Liver (tissue), 9 donors: ENCODE data around the gene RTN4IP1. TPM values are rescaled to one million over a fixed set of nuclear protein-coding genes. Genes with fewer than 3 reads are reported as not detected.
"Not testable (repeated sequence)": the region's sequence is repeated elsewhere in the genome, so short reads cannot be mapped to it uniquely, and the experiment has no call there.

ENCODE experiments used
- DNase-seq: peaks from one replicate; pipeline ENCODE4 v3.0.0-alpha.2; 2017; ENCODE audit warnings: low spot score
- H3K27ac ChIP-seq, 2 donors: one replicate each; pipeline ENCODE4 v1.7.0; 2013; ENCODE audit warnings: inconsistent platforms in 2 of 2, low read length in 2 of 2, control low read depth in 1 of 2, low read depth in 1 of 2, mild to moderate bottlenecking in 1 of 2
- H3K27me3 ChIP-seq, 4 donors: one replicate each; pipeline versions ENCODE4 v1.6.1 to v1.7.0; 2013; ENCODE audit warnings: low read length in 3 of 4, inconsistent platforms in 1 of 4, mild to moderate bottlenecking in 1 of 4, moderate library complexity in 1 of 4; ENCODE audit not compliant: control insufficient read depth in 4 of 4, insufficient read depth in 4 of 4
- H3K36me3 ChIP-seq, 4 donors: one replicate each; pipeline versions ENCODE4 v1.6.1 to v1.7.0; 2013; ENCODE audit warnings: low read length in 3 of 4, mild to moderate bottlenecking in 3 of 4, low read depth in 1 of 4, moderate library complexity in 1 of 4; ENCODE audit not compliant: control insufficient read depth in 4 of 4, insufficient read depth in 3 of 4
- H3K4me1 ChIP-seq, 4 donors: one replicate each; pipeline versions ENCODE4 v1.6.1 to v1.7.0; 2013; ENCODE audit warnings: low read length in 3 of 4, mild to moderate bottlenecking in 3 of 4, moderate library complexity in 1 of 4; ENCODE audit not compliant: control insufficient read depth in 4 of 4, insufficient read depth in 4 of 4
- H3K4me3 ChIP-seq, 3 donors: one replicate each; pipeline versions ENCODE4 v1.6.1 to v1.7.0; 2013; ENCODE audit warnings: low read length in 3 of 3, control low read depth in 1 of 3, low read depth in 1 of 3, mild to moderate bottlenecking in 1 of 3
- H3K9ac ChIP-seq, 2 donors: one replicate each; pipeline ENCODE4 v1.7.0; 2013; ENCODE audit warnings: low read length in 2 of 2, mild to moderate bottlenecking in 2 of 2, moderate library complexity in 2 of 2, control low read depth in 1 of 2, low read depth in 1 of 2
- H3K9me3 ChIP-seq, 4 donors: one replicate each; pipeline versions ENCODE4 v1.6.1 to v1.7.0; 2013; ENCODE audit warnings: low read length in 3 of 4; ENCODE audit not compliant: control insufficient read depth in 4 of 4
- ATF3 ChIP-seq: IDR thresholded peaks from 2 replicates; pipeline ENCODE4 v1.6.1; 2016; ENCODE audit warnings: antibody characterized with exemption
- CTCF ChIP-seq: fragments of 150-350 bp; IDR thresholded peaks from 2 replicates; pipeline ENCODE4 v1.5.1; 2017; ENCODE audit warnings: improper control_type of control experiment, low read depth, low read length; ENCODE audit not compliant: missing input control
- FOXA1 ChIP-seq: IDR thresholded peaks from 2 replicates; pipeline ENCODE4 v1.6.1; 2016; ENCODE audit warnings: antibody characterized with exemption
- FOXA2 ChIP-seq: IDR thresholded peaks from 2 replicates; pipeline ENCODE4 v1.6.1; 2016; ENCODE audit warnings: antibody characterized with exemption
- GABPA ChIP-seq, 2 donors: IDR thresholded peaks in 1 of 2; conservative IDR thresholded peaks in 1 of 2; 2 replicates each; pipeline ENCODE4 v1.6.1; 2016; ENCODE audit warnings: antibody characterized with exemption in 2 of 2, mild to moderate bottlenecking in 1 of 2, moderate library complexity in 1 of 2
- HNF4G ChIP-seq: IDR thresholded peaks from 2 replicates; pipeline ENCODE4 v1.6.1; 2016; ENCODE audit warnings: antibody characterized with exemption
- JUND ChIP-seq, 2 donors: IDR thresholded peaks; 2 replicates each; pipeline ENCODE4 v1.6.1; 2016; ENCODE audit warnings: antibody characterized with exemption in 2 of 2
- REST ChIP-seq: IDR thresholded peaks from 2 replicates; pipeline ENCODE4 v1.6.1; 2016; ENCODE audit warnings: antibody characterized with exemption, mild to moderate bottlenecking
- RXRA ChIP-seq, 2 donors: IDR thresholded peaks; 2 replicates each; pipeline ENCODE4 v1.6.1; 2017 to 2018; ENCODE audit warnings: antibody characterized with exemption in 2 of 2, mild to moderate bottlenecking in 1 of 2
- TAF1 ChIP-seq: conservative IDR thresholded peaks from 2 replicates; pipeline ENCODE4 v1.6.1; 2016; ENCODE audit warnings: antibody characterized with exemption, mild to moderate bottlenecking
- YY1 ChIP-seq: IDR thresholded peaks from 2 replicates; pipeline ENCODE4 v1.6.1; 2016; ENCODE audit warnings: antibody characterized with exemption, mild to moderate bottlenecking
- ZBTB33 ChIP-seq: IDR thresholded peaks from 2 replicates; pipeline ENCODE4 v1.6.1; 2016; ENCODE audit warnings: antibody characterized with exemption
- WGBS: extraction: QIAGEN DNeasy Blood & Tissue Kit; methylation state at CpG from one replicate; pipeline ENCODE4 v1.1.7; 2013; 5-methylcytosine and 5-hydroxymethylcytosine counted together
- polyA plus RNA-seq, 2 donors: library from polyadenylated mRNA; stranded (reverse) in 1 of 2; unstranded in 1 of 2; fragments of 200-250 nt in 1 of 2; fragments of >200 nt in 1 of 2; fragmentation: Nextera tagmentation in 1 of 2; extraction: Ambion mirVana in 1 of 2; gene quantifications; one replicate each; pipeline versions ENCODE4 v1.2.1 to v1.2.3, GENCODE V29; 2013 to 2015
- total RNA-seq, 2 donors: library from RNA; depleted of rRNA; stranded (reverse); fragments of >200 nt; gene quantifications; one replicate each; pipeline ENCODE4 v1.2.3, GENCODE V29; 2014
- donor health status: healthy.
- donor health status: healthy.
- donor health status: healthy.
- donor health status: healthy.
- donor health status: healthy.

Gene RTN4IP1
- total and polyA plus RNA-seq, 4 donors: 3.7 to 6.9 (median 4.6) TPM

GRCh38 chr6:106560996-106561685, 68.2 kb downstream of the RTN4IP1 start:
- WGBS: 93% methylated on average over 7 of the region's 7 CpGs
- H3K36me3 ChIP-seq: peaks cover 0 to 34% (median 11%) of the 10 kb centered on the region in 4 donors
- no peak overlapping the region for H3K9ac ChIP-seq
- no peaks in the 10 kb centered on the region for H3K27me3 ChIP-seq
- peaks cover 0 to 3% (median under 1%) of the 10 kb centered on the region in 4 donors for H3K4me1 ChIP-seq
- H3K4me3 ChIP-seq: no peak overlapping the region
- no peak for DNase-seq
- H3K9me3 ChIP-seq: no peaks in the 10 kb centered on the region
- H3K27ac ChIP-seq: no peak overlapping the region
- TF ChIP-seq HNF4G: no peak
- no peak for TF ChIP-seq ZBTB33
- TF ChIP-seq REST: no peak
- TF ChIP-seq YY1: no peak

- H3K9me3 ChIP-seq, H3K27me3 ChIP-seq, H3K4me1 ChIP-seq, DNase-seq, H3K4me3 ChIP-seq, H3K27ac ChIP-seq, H3K9ac ChIP-seq: not testable (repeated sequence)
- 95% methylated on average over 5 of the region's 5 CpGs for WGBS
- peaks cover 0 to 35% (median 14%) of the 10 kb centered on the region in 4 donors for H3K36me3 ChIP-seq
Observed at GRCh38 chr6:106559659-106560058, 69.6 kb downstream of the RTN4IP1 start.

- Histone ChIP-seq H3K27ac (no peak overlapping the region), H3K36me3 (peaks cover 3 to 40% (median 17%) of the 10 kb centered on the region in 4 donors), H3K4me3 (no peak overlapping the region), H3K9me3 (no peaks in the 10 kb centered on the region), H3K27me3 (no peaks in the 10 kb centered on the region), H3K9ac (no peak overlapping the region), H3K4me1 (peaks cover 0 to 3% (median under 1%) of the 10 kb centered on the region in 4 donors)
- WGBS: 97% methylated on average over 4 of the region's 4 CpGs
- DNase-seq: no peak
- TF ChIP-seq ZBTB33 (no peak), FOXA2 (no peak), REST (no peak), TAF1 (no peak), GABPA (IDR thresholded peaks at IDR 0.05 in 1 of 2, conservative IDR thresholded peaks at IDR 0.05 in 1 of 2) (no peak), YY1 (no peak), FOXA1 (no peak), RXRA (IDR thresholded peaks at IDR 0.05) (no peak), HNF4G (no peak), ATF3 (no peak), JUND (IDR thresholded peaks at IDR 0.05) (no peak), CTCF (no peak)
Observed at GRCh38 chr6:106558364-106558763, 70.9 kb downstream of the RTN4IP1 start.
